Skeletal muscle tissue (tissue), 4 donors: Measurements from ENCODE around the gene UBAP1. TPM values are rescaled to one million over a fixed set of nuclear protein-coding genes. Genes with fewer than 3 reads are reported as not detected.
"Not testable (repeated sequence)": the region's sequence is repeated elsewhere in the genome, so short reads cannot be mapped to it uniquely, and the experiment has no call there.

ENCODE experiments used
- H3K27ac ChIP-seq: one replicate; pipeline ENCODE4 v1.7.0; 2013; ENCODE audit warnings: mild to moderate bottlenecking, low read depth, low read length, inconsistent platforms
- H3K27me3 ChIP-seq, 3 donors: one replicate each; pipeline ENCODE4 v1.7.0; 2013; ENCODE audit warnings: low read length in 3 of 3; ENCODE audit not compliant: control insufficient read depth in 3 of 3, insufficient read depth in 3 of 3
- H3K36me3 ChIP-seq, 3 donors: one replicate each; pipeline ENCODE4 v1.7.0; 2013; ENCODE audit warnings: low read length in 3 of 3; ENCODE audit not compliant: control insufficient read depth in 3 of 3, insufficient read depth in 3 of 3
- H3K4me1 ChIP-seq, 3 donors: one replicate each; pipeline ENCODE4 v1.7.0; 2013; ENCODE audit warnings: low read length in 3 of 3, mild to moderate bottlenecking in 3 of 3; ENCODE audit not compliant: control insufficient read depth in 3 of 3, insufficient read depth in 3 of 3
- H3K4me3 ChIP-seq, 3 donors: one replicate each; pipeline ENCODE4 v1.7.0; 2013; ENCODE audit warnings: low read length in 3 of 3
- H3K9ac ChIP-seq, 3 donors: one replicate each; pipeline ENCODE4 v1.7.0; 2013; ENCODE audit warnings: low read length in 3 of 3, mild to moderate bottlenecking in 3 of 3, moderate library complexity in 2 of 3, low read depth in 1 of 3
- H3K9me3 ChIP-seq, 3 donors: one replicate each; pipeline ENCODE4 v1.7.0; 2013; ENCODE audit warnings: low read length in 3 of 3; ENCODE audit not compliant: control insufficient read depth in 3 of 3
- total RNA-seq: library from RNA; depleted of rRNA; stranded (reverse); fragments of >200 nt; gene quantifications from one replicate; pipeline ENCODE4 v1.2.3, GENCODE V29; 2014
- donor health status: Osteomylitis.

UBAP1 gene
- total RNA-seq = 21.4 TPM

GRCh38 chr9:34178436-34179212 lies at the start of gene UBAP1:
Gene UBAP1, plus strand, starts transcription at chr9:34179043. Its CDS starts 41,872 bp downstream, at chr9:34220915.
- H3K27ac ChIP-seq = peak within 1 kb of the TSS; percentile 95
- H3K9ac ChIP-seq = peak within 1 kb of the TSS; percentile 94 to 98 (median 95)
- no peaks in the 10 kb centered on the region for H3K9me3 ChIP-seq
- peak within 1 kb of the TSS; percentile 90 to 99 (median 93) for H3K4me3 ChIP-seq
- H3K4me1 ChIP-seq = peaks cover 4 to 7% (median 6%) of the 10 kb centered on the region in 3 donors
- H3K27me3 ChIP-seq = no peaks in the 10 kb centered on the region
- H3K36me3 ChIP-seq = no peaks in the 10 kb centered on the region

- H3K36me3 ChIP-seq = no peaks in the 10 kb centered on the region
- no peak overlapping the region for H3K27ac ChIP-seq
- peaks cover 3 to 10% (median 5%) of the 10 kb centered on the region in 3 donors for H3K4me1 ChIP-seq
- H3K4me3 ChIP-seq = no peak overlapping the region
- no peaks in the 10 kb centered on the region for H3K27me3 ChIP-seq
- no peak overlapping the region for H3K9ac ChIP-seq
- H3K9me3 ChIP-seq = no peaks in the 10 kb centered on the region
Observed at GRCh38 chr9:34131571-34131970, 47.3 kb upstream of the UBAP1 start.

- Histone ChIP-seq H3K27ac (no peak overlapping the region), H3K36me3 (no peaks in the 10 kb centered on the region), H3K4me1 (no peaks in the 10 kb centered on the region), H3K27me3 (no peaks in the 10 kb centered on the region), H3K4me3 (no peak overlapping the region), H3K9me3 (no peaks in the 10 kb centered on the region), H3K9ac (no peak overlapping the region)
Observed at GRCh38 chr9:34133436-34133949, 45.4 kb upstream of the UBAP1 start.

DNA sequence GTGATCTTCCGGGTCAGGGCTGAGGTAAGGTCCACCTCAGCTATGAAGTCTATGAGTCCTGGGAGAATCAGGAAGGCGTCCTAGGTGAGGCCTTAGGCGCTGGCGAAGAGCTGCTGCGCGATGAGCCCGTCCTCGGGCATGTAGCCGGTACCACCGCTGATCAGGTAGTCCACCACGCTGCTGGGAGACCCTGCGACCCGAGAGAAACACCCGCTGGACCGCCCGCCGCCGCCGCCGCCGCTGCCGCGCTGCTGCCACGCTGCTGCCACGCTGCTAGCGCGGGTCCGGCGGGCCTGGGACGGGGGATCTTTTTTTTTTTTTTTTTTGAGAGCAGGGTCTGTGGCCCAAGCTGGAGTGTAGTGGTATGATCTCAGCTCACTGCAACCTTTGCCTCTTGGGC lies 44.3 kb upstream of the UBAP1 start:
- H3K4me1 ChIP-seq = no peaks in the 10 kb centered on the region
- H3K27ac ChIP-seq = no peak overlapping the region
- H3K9ac ChIP-seq = no peak overlapping the region
- H3K4me3 ChIP-seq = no peak overlapping the region
- no peaks in the 10 kb centered on the region for H3K9me3 ChIP-seq
- no peaks in the 10 kb centered on the region for H3K27me3 ChIP-seq
- H3K36me3 ChIP-seq = no peaks in the 10 kb centered on the region

- not testable (repeated sequence) for H3K36me3 ChIP-seq, H3K27me3 ChIP-seq, H3K4me3 ChIP-seq, H3K27ac ChIP-seq, H3K9ac ChIP-seq, H3K9me3 ChIP-seq, H3K4me1 ChIP-seq
Observed at GRCh38 chr9:34138644-34139043, 40.2 kb upstream of the UBAP1 start.

DNA sequence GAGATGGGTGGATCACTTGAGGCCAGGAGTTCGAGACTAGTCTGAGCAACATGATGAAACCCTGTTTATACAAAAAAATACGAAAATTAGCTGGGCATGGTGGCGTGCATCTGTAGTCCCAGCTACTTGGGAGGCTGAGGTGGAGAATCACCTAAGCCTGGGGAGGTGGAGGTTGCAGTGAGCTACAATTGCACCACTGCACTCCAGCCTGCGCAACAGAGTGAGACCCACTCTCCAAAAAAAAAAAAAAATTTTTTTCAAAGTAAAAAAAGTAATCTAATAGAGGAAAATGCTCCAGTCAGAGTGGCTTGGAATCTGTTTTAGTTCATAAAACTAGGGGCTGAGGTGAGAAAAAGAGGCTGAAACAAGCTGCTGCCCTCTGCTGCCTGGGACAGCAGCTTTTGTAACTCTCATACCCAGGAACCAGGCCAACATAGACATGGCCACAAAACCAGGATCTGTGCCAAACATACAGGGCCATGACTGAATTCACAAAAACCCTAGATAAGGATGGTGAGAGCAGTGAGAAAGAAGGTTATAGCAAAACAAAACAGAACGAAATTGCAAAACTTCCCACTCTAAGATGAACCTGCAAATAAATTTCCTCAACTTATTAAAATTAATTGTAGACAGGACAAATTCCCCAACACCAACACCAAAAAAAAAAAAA lies 39.2 kb upstream of the UBAP1 start:
- H3K4me1 ChIP-seq = no peaks in the 10 kb centered on the region
- H3K27me3 ChIP-seq = no peaks in the 10 kb centered on the region
- H3K9me3 ChIP-seq = no peaks in the 10 kb centered on the region
- H3K36me3 ChIP-seq = no peaks in the 10 kb centered on the region
- no peak overlapping the region for H3K4me3 ChIP-seq
- no peak overlapping the region for H3K9ac ChIP-seq
- no peak overlapping the region for H3K27ac ChIP-seq

GRCh38 chr9:34140853-34141252 lies 38.0 kb upstream of the UBAP1 start:
- Histone ChIP-seq H3K27me3 (no peaks in the 10 kb centered on the region), H3K27ac (no peak overlapping the region), H3K9me3 (no peaks in the 10 kb centered on the region), H3K4me1 (peaks cover 0 to 4% (median 0%) of the 10 kb centered on the region in 3 donors), H3K9ac (no peak overlapping the region), H3K36me3 (no peaks in the 10 kb centered on the region), H3K4me3 (no peak overlapping the region)

DNA sequence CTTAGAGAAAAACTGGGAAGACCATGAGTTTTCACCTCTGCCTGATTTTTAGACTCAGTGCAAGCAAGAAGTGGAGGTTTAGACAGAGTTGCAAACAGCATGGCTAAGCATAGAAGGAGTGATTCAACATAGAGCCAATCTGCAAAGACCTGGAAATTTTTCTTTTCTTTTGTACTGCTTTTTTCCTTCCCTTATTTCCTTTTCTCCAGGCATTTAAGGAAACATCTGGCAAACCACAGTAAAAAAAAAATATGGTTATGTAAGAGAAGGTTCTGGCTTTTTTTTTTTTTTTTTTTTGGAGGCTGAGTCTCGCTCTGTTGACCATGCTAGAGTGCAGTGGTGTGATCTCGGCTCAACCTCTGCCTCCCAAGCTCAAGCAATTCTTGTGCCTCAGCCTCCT lies 35.7 kb upstream of the UBAP1 start:
- H3K27me3 ChIP-seq = no peaks in the 10 kb centered on the region
- H3K4me3 ChIP-seq = no peak overlapping the region
- H3K9me3 ChIP-seq = no peaks in the 10 kb centered on the region
- H3K27ac ChIP-seq = no peak overlapping the region
- no peak overlapping the region for H3K9ac ChIP-seq
- peaks cover 0 to 4% (median 0%) of the 10 kb centered on the region in 3 donors for H3K4me1 ChIP-seq
- no peaks in the 10 kb centered on the region for H3K36me3 ChIP-seq

GRCh38 chr9:34145165-34145564 lies 33.7 kb upstream of the UBAP1 start:
- H3K27me3 ChIP-seq = no peaks in the 10 kb centered on the region
- H3K4me1 ChIP-seq = peaks cover 0 to 4% (median 0%) of the 10 kb centered on the region in 3 donors
- H3K4me3 ChIP-seq = no peak overlapping the region
- H3K27ac ChIP-seq = no peak overlapping the region
- no peaks in the 10 kb centered on the region for H3K36me3 ChIP-seq
- no peak overlapping the region for H3K9ac ChIP-seq
- no peaks in the 10 kb centered on the region for H3K9me3 ChIP-seq

DNA sequence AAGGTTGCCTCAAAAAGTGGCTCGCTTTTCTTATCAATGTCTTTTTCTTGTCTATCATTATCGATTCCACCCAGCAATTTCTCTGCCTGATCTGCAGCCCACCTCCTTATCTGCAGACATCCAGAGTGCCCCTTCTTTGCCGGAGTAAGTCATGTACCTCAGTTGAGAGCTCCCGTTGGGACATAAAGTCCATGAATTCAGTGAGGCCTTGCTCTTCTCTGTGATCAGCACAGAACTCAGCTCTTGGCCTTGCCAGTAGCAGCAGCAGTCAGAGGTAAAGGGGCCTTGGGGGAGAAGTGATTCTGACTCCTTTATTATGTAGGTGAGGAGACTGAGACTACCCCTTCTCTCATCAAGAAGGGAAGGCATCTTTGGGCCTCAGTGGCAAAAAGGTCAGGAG lies 27.4 kb upstream of the UBAP1 start:
- Histone ChIP-seq H3K36me3 (no peaks in the 10 kb centered on the region), H3K27ac (no peak overlapping the region), H3K27me3 (no peaks in the 10 kb centered on the region), H3K4me1 (no peaks in the 10 kb centered on the region), H3K9me3 (no peaks in the 10 kb centered on the region), H3K9ac (peak overlapping the region in 1 of 3 donors; percentile 16), H3K4me3 (no peak overlapping the region)
